Neural cell (in vitro differentiated cells): ENCODE results near the gene CNOT10.

ENCODE experiments used
- CTCF ChIP-seq: fragments of 450-650 bp; IDR thresholded peaks from 2 replicates; pipeline ENCODE4 v1.5.1; 2014; ENCODE audit warnings: antibody characterized with exemption, mild to moderate bottlenecking, moderate library complexity; ENCODE audit not compliant: poor library complexity, severe bottlenecking
- EP300 ChIP-seq: fragments of 450-650 bp; conservative IDR thresholded peaks from 2 replicates; pipeline ENCODE4 v1.6.1; 2014; ENCODE audit warnings: antibody characterized with exemption, mild to moderate bottlenecking, moderate library complexity; ENCODE audit not compliant: poor library complexity, severe bottlenecking
- EZH2 ChIP-seq: fragments of 200-600, 300-800 bp; shearing (Covaris generic), sonication (generic); IDR thresholded peaks from 2 replicates; pipeline ENCODE4 v1.6.1; 2014; ENCODE audit warnings: antibody characterized with exemption, low read length, borderline replicate concordance, mild to moderate bottlenecking; ENCODE audit not compliant: insufficient read depth, poor library complexity, severe bottlenecking
- MXI1 ChIP-seq: fragments of 450-650 bp; conservative IDR thresholded peaks from 2 replicates; pipeline ENCODE4 v1.6.1; 2014; ENCODE audit warnings: antibody characterized with exemption, mild to moderate bottlenecking; ENCODE audit not compliant: poor library complexity, severe bottlenecking
- RAD21 ChIP-seq: fragments of 450-650 bp; conservative IDR thresholded peaks from 2 replicates; pipeline ENCODE4 v1.6.1; 2014; ENCODE audit warnings: antibody characterized with exemption, mild to moderate bottlenecking, moderate library complexity
- REST ChIP-seq: IDR thresholded peaks from 2 replicates; pipeline ENCODE4 v1.6.1; 2012; ENCODE audit warnings: borderline replicate concordance

- TF ChIP-seq CTCF (no peak), EZH2 (no peak), EP300 (no peak), RAD21 (no peak), REST (no peak), MXI1 (no peak)
These were observed 20.2 kb downstream of the CNOT10 start for GRCh38 chr3:32705232-32705631.
